Smooth muscle cell (in vitro differentiated cells): ENCODE measurements around the gene FGF6. TPM values are rescaled to one million over a fixed set of nuclear protein-coding genes. Genes with fewer than 3 reads are reported as not detected.

Experiments
- DNase-seq: peaks from one replicate; lab custom pipeline; 2025; ENCODE audit not compliant: unreplicated experiment; lab: John Stamatoyannopoulos, UW
- H2AFZ ChIP-seq: fragments of 200-600 bp; sonication (generic); 2 replicates; pipeline ENCODE4 v1.6.0; 2016; ENCODE audit warnings: antibody characterized with exemption, low read depth, mild to moderate bottlenecking
- H3F3A ChIP-seq: fragments of 200-600 bp; sonication (generic); 2 replicates; pipeline ENCODE4 v1.6.0; 2017; ENCODE audit warnings: antibody characterized with exemption, low read depth
- H3K27ac ChIP-seq: fragments of 200-600 bp; sonication (generic); 2 replicates; pipeline ENCODE4 v1.5.1; 2016; ENCODE audit warnings: low read depth, mild to moderate bottlenecking
- H3K27me3 ChIP-seq: fragments of 200-600 bp; sonication (generic); 2 replicates; pipeline ENCODE4 v1.6.1; 2016; ENCODE audit warnings: low read depth, mild to moderate bottlenecking
- H3K36me3 ChIP-seq: fragments of 200-600 bp; sonication (generic); 2 replicates; pipeline ENCODE4 v1.5.1; 2016; ENCODE audit warnings: low read depth
- H3K4me1 ChIP-seq: fragments of 200-600 bp; sonication (generic); 2 replicates; pipeline ENCODE4 v1.5.1; 2016; ENCODE audit warnings: low read depth
- H3K4me2 ChIP-seq: fragments of 200-600 bp; sonication (generic); 2 replicates; pipeline ENCODE4 v1.6.0; 2016; ENCODE audit warnings: mild to moderate bottlenecking
- H3K4me3 ChIP-seq: fragments of 200-600 bp; sonication (generic); 2 replicates; pipeline ENCODE4 v1.5.1; 2016; ENCODE audit warnings: mild to moderate bottlenecking
- H3K79me2 ChIP-seq: fragments of 200-600 bp; sonication (generic); 2 replicates; pipeline ENCODE4 v1.6.0; 2016; ENCODE audit warnings: low read depth, mild to moderate bottlenecking
- H3K9ac ChIP-seq: fragments of 200-600 bp; sonication (generic); 2 replicates; pipeline ENCODE4 v1.6.0; 2016; ENCODE audit warnings: low read depth
- H3K9me3 ChIP-seq: fragments of 200-600 bp; sonication (generic); replicated peaks from 2 replicates; pipeline ENCODE4 v1.5.1; 2016; ENCODE audit warnings: low read depth
- H4K20me1 ChIP-seq: fragments of 200-600 bp; sonication (generic); 2 replicates; pipeline ENCODE4 v1.6.0; 2016; ENCODE audit warnings: low read depth
- WGBS: methylation state at CpG from one replicate; pipeline ENCODE4 v1.1.7; 2016; ENCODE audit warnings: low lambda C conversion rate; 5-methylcytosine and 5-hydroxymethylcytosine counted together
- polyA plus RNA-seq: library from polyadenylated mRNA; unstranded; fragments of >200 nt; fragmentation: Nextera tagmentation; extraction: Ambion mirVana; gene quantifications from 2 replicates; pipeline ENCODE4 v1.2.1, GENCODE V29; 2016
- total RNA-seq: library from RNA; depleted of rRNA; stranded (reverse); fragments of >200 nt; gene quantifications from 2 replicates; pipeline ENCODE4 v1.2.3, GENCODE V29; 2014
- TF ChIP-seq, protein P1 (sequence below): fragments of 200-600 bp; sonication (generic); IDR thresholded peaks from 2 replicates; pipeline ENCODE4 v1.5.1; 2017; ENCODE audit warnings: borderline replicate concordance, mild to moderate bottlenecking, antibody characterized with exemption; ENCODE audit not compliant: insufficient read depth, poor library complexity, severe bottlenecking

Gene FGF6
- total and polyA plus RNA-seq, 2 experiments from 2014 or later, result not detected

GRCh38 chr12:4441355-4442335, 4.0 kb downstream of the FGF6 start:
- DNase-seq, result no peak
- WGBS, result 36% methylated on average over 19 of the region's 19 CpGs
- no peaks in the 10 kb centered on the region for H4K20me1 ChIP-seq
- no peaks in the 10 kb centered on the region for H3K9me3 ChIP-seq
- H3K9ac ChIP-seq, result no peak overlapping the region
- H3K27ac ChIP-seq, result no peak overlapping the region
- H3K4me3 ChIP-seq, result no peak overlapping the region
- peak overlapping the region; percentile 28 for H3K4me2 ChIP-seq
- H3K27me3 ChIP-seq, result no peaks in the 10 kb centered on the region
- no peaks in the 10 kb centered on the region for H3K79me2 ChIP-seq
- peaks cover 20% of the 10 kb centered on the region for H3K4me1 ChIP-seq
- no peaks in the 10 kb centered on the region for H3K36me3 ChIP-seq
- TF ChIP-seq, protein P1, sequence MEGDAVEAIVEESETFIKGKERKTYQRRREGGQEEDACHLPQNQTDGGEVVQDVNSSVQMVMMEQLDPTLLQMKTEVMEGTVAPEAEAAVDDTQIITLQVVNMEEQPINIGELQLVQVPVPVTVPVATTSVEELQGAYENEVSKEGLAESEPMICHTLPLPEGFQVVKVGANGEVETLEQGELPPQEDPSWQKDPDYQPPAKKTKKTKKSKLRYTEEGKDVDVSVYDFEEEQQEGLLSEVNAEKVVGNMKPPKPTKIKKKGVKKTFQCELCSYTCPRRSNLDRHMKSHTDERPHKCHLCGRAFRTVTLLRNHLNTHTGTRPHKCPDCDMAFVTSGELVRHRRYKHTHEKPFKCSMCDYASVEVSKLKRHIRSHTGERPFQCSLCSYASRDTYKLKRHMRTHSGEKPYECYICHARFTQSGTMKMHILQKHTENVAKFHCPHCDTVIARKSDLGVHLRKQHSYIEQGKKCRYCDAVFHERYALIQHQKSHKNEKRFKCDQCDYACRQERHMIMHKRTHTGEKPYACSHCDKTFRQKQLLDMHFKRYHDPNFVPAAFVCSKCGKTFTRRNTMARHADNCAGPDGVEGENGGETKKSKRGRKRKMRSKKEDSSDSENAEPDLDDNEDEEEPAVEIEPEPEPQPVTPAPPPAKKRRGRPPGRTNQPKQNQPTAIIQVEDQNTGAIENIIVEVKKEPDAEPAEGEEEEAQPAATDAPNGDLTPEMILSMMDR, result no peak
- H3F3A ChIP-seq, result no peaks in the 10 kb centered on the region
- H2AFZ ChIP-seq, result no peak overlapping the region

GRCh38 chr12:4440187-4440941, 5.3 kb downstream of the FGF6 start:
- Histone ChIP-seq H4K20me1 (no peaks in the 10 kb centered on the region), H3F3A (no peaks in the 10 kb centered on the region), H3K4me1 (peaks cover 20% of the 10 kb centered on the region), H3K36me3 (no peaks in the 10 kb centered on the region), H3K27ac (no peak overlapping the region), H2AFZ (no peak overlapping the region), H3K27me3 (no peaks in the 10 kb centered on the region), H3K4me3 (no peak overlapping the region), H3K4me2 (no peak overlapping the region), H3K9me3 (no peaks in the 10 kb centered on the region), H3K9ac (no peak overlapping the region), H3K79me2 (no peaks in the 10 kb centered on the region)
- TF ChIP-seq, protein P1, result no peak
- 83% methylated on average over 5 of the region's 5 CpGs for WGBS
- no peak for DNase-seq

GRCh38 chr12:4439736-4440135, 5.9 kb downstream of the FGF6 start:
- whole genome bisulfite sequencing, result 82% methylated on average over 5 of the region's 5 CpGs
- TF ChIP-seq, protein P1, result no peak
- Histone ChIP-seq H3K4me2 (no peak overlapping the region), H3K9me3 (no peaks in the 10 kb centered on the region), H3K27me3 (no peaks in the 10 kb centered on the region), H2AFZ (no peak overlapping the region), H3K4me1 (peaks cover 20% of the 10 kb centered on the region), H3K27ac (no peak overlapping the region), H3F3A (no peaks in the 10 kb centered on the region), H3K9ac (no peak overlapping the region), H3K4me3 (no peak overlapping the region), H4K20me1 (no peaks in the 10 kb centered on the region), H3K36me3 (no peaks in the 10 kb centered on the region), H3K79me2 (no peaks in the 10 kb centered on the region)
- no peak for DNase-seq
